Measurements from ENCODE around the gene RXRA.

DNA sequence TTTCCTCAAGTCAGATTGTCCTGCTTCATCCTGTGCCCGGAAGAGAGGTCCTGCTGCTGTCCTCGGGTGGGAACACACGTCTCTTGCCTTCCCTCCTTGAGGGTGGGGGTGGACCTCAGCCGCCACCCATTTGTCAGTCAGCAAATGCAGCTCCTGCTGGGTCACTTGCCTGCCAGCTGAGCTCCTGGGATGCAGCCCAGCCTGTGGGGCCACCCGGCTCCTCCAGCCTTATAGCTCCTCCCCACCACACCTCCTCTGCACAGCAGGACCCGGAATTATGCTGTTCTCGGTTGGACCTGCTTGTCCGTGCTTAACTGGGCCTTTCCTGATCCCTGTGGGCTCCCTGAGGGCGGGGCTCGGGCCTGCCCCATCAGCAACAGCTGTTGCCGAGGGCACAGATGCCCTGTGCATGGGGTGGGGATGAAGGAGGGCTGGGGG lies 52.7 kb downstream of the RXRA start:
- no peak for TF ChIP-seq EZH2 (IDR thresholded peaks at IDR 0.05; ENCODE audit: insufficient read depth, low read length)
- TF ChIP-seq, protein P1, sequence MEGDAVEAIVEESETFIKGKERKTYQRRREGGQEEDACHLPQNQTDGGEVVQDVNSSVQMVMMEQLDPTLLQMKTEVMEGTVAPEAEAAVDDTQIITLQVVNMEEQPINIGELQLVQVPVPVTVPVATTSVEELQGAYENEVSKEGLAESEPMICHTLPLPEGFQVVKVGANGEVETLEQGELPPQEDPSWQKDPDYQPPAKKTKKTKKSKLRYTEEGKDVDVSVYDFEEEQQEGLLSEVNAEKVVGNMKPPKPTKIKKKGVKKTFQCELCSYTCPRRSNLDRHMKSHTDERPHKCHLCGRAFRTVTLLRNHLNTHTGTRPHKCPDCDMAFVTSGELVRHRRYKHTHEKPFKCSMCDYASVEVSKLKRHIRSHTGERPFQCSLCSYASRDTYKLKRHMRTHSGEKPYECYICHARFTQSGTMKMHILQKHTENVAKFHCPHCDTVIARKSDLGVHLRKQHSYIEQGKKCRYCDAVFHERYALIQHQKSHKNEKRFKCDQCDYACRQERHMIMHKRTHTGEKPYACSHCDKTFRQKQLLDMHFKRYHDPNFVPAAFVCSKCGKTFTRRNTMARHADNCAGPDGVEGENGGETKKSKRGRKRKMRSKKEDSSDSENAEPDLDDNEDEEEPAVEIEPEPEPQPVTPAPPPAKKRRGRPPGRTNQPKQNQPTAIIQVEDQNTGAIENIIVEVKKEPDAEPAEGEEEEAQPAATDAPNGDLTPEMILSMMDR (IDR thresholded peaks at IDR 0.05; ENCODE audit: insufficient read depth, low read depth, low read length) = no peak

All from astrocyte (in vitro differentiated cells and primary cell).